HEK293T (cell line): Measurements from ENCODE around the gene ARID1B.

ENCODE experiments used
- CTBP1 ChIP-seq: fragments of 450-650 bp; IDR thresholded peaks from 2 replicates; pipeline ENCODE4 v1.6.1; 2016; ENCODE audit warnings: borderline replicate concordance
- ELF4 ChIP-seq: fragments of 450-650 bp; IDR thresholded peaks from 2 replicates; pipeline ENCODE4 v1.6.1; 2017; ENCODE audit warnings: antibody characterized with exemption

- TF ChIP-seq ELF4 = no peak
- no peak for TF ChIP-seq CTBP1
Observed at GRCh38 chr6:156727715-156728385, 49.3 kb upstream of the ARID1B start.
